Vagina (tissue), 2 donors: ENCODE measurements around the gene SPAG9. TPM values are rescaled to one million over a fixed set of nuclear protein-coding genes. Genes with fewer than 3 reads are reported as not detected.

ENCODE experiments used
- DNase-seq, 2 donors: peaks; one replicate each; pipeline ENCODE4 v3.0.0-alpha.2; 2017; ENCODE audit errors: extremely low spot score in 2 of 2
- H3K27ac ChIP-seq: fragments of 200-600 bp; sonication (generic); one replicate; pipeline ENCODE4 v1.5.1; 2019
- H3K27me3 ChIP-seq: fragments of 200-600 bp; sonication (generic); one replicate; pipeline ENCODE4 v1.5.1; 2019
- H3K36me3 ChIP-seq, 2 donors: fragments of 200-600 bp; sonication (generic); one replicate each; pipeline ENCODE4 v1.5.1; 2017 to 2019
- H3K4me1 ChIP-seq: fragments of 200-600 bp; sonication (generic); one replicate; pipeline ENCODE4 v1.5.1; 2019
- H3K4me3 ChIP-seq, 2 donors: fragments of 200-600 bp; sonication (generic); 1 replicate in 1 of 2; 2 replicates in 1 of 2; pipeline ENCODE4 v1.5.1; 2016 to 2019
- H3K9me3 ChIP-seq: fragments of 200-600 bp; sonication (generic); one replicate; pipeline ENCODE4 v1.5.1; 2019
- CTCF ChIP-seq, 3 experiments: fragments of 450-650 bp in 2 of 3; fragments of 200-600 bp in 1 of 3; sonication (generic) in 1 of 3; IDR thresholded peaks; one replicate each; pipeline ENCODE4 v1.5.1; 2017 to 2019; ENCODE audit warnings: antibody characterized with exemption in 3 of 3, mild to moderate bottlenecking in 2 of 3, moderate library complexity in 2 of 3
- POLR2A ChIP-seq, 2 donors: fragments of 450-650 bp; IDR thresholded peaks; one replicate each; pipeline ENCODE4 v1.6.1; 2017; ENCODE audit warnings: antibody characterized with exemption in 2 of 2, mild to moderate bottlenecking in 2 of 2, moderate library complexity in 2 of 2
- POLR2AphosphoS5 ChIP-seq, 2 donors: sonication (generic); formaldehyde crosslinking; IDR thresholded peaks; one replicate each; pipeline ENCODE4 v1.9.0; 2017; ENCODE audit warnings: antibody characterized with exemption in 2 of 2, mild to moderate bottlenecking in 2 of 2, low read depth in 1 of 2; ENCODE audit not compliant: insufficient read depth in 1 of 2
- intact Hi-C: fragments of 100-400 bp; cut with DNase I; formaldehyde crosslinking; loops from one replicate; pipeline ENCODE4 v1.15.1; 2023
- total RNA-seq: library from RNA; depleted of rRNA; stranded (reverse); fragments of >200 nt; gene quantifications from one replicate; pipeline ENCODE4 v1.2.3, GENCODE V29; 2016

The SPAG9 gene
- total RNA-seq, result 92.6 TPM

GRCh38 chr17:51120739-51121619, at the start of gene SPAG9:
TSS of gene SPAG9 (minus strand) at chr17:51120868. CDS start at chr17:51120656, 212 bp downstream.
- H3K4me3 ChIP-seq, result peak within 1 kb of the TSS; percentile 84 to 96
- peak within 1 kb of the TSS; percentile 100 for H3K27ac ChIP-seq
- H3K4me1 ChIP-seq, result peaks cover 29% of the 10 kb centered on the region
- no peaks in the 10 kb centered on the region for H3K36me3 ChIP-seq
- intact Hi-C loops, result no loop called here
- TF ChIP-seq POLR2A (IDR thresholded peaks at IDR 0.05) (peak in 1 of 2 donors; percentile 73), CTCF (IDR thresholded peaks at IDR 0.05) (no peak), POLR2AphosphoS5 (IDR thresholded peaks at IDR 0.05; ENCODE audit: insufficient read depth in 1 of 2, low read depth in 1 of 2) (peak; percentile 86 to 88)
- no peaks in the 10 kb centered on the region for H3K27me3 ChIP-seq
- DNase-seq, result peak; percentile 95 to 97
- H3K9me3 ChIP-seq, result no peaks in the 10 kb centered on the region

GRCh38 chr17:51169340-51169739, 48.7 kb upstream of the SPAG9 start:
- no peaks in the 10 kb centered on the region for H3K27me3 ChIP-seq
- H3K4me3 ChIP-seq, result no peak overlapping the region
- no peak for TF ChIP-seq CTCF (IDR thresholded peaks at IDR 0.05)
- no peak for TF ChIP-seq POLR2AphosphoS5 (IDR thresholded peaks at IDR 0.05; ENCODE audit: insufficient read depth in 1 of 2, low read depth in 1 of 2)
- TF ChIP-seq POLR2A (IDR thresholded peaks at IDR 0.05), result no peak
- peaks cover 0 to 40% of the 10 kb centered on the region in 2 donors for H3K36me3 ChIP-seq
- peaks cover 22% of the 10 kb centered on the region for H3K4me1 ChIP-seq
- H3K9me3 ChIP-seq, result no peaks in the 10 kb centered on the region
- peak in 1 of 2 donors; percentile 8 for DNase-seq
- intact Hi-C loops, result no loop called here
- no peak overlapping the region for H3K27ac ChIP-seq

- no peak for TF ChIP-seq POLR2A (IDR thresholded peaks at IDR 0.05)
- TF ChIP-seq CTCF (IDR thresholded peaks at IDR 0.05), result peak in 2 of 3 experiments; percentile 34 to 44
- TF ChIP-seq POLR2AphosphoS5 (IDR thresholded peaks at IDR 0.05; ENCODE audit: insufficient read depth in 1 of 2, low read depth in 1 of 2), result peak in 1 of 2 donors; percentile 1
- intact Hi-C loops, result no loop called here
- no peaks in the 10 kb centered on the region for H3K9me3 ChIP-seq
- no peaks in the 10 kb centered on the region for H3K27me3 ChIP-seq
- peak in 1 of 2 donors; percentile 84 for DNase-seq
- peaks cover 0 to 40% of the 10 kb centered on the region in 2 donors for H3K36me3 ChIP-seq
- peak overlapping the region; percentile 70 to 87 for H3K4me3 ChIP-seq
- peaks cover 22% of the 10 kb centered on the region for H3K4me1 ChIP-seq
- H3K27ac ChIP-seq, result peak overlapping the region; percentile 89
Measured at GRCh38 chr17:51166987-51167931, 46.6 kb upstream of the SPAG9 start.

GRCh38 chr17:51166198-51166986, 45.7 kb upstream of the SPAG9 start, which contains the start of gene NME2:
TSS of gene NME2 (plus strand) at chr17:51166411. CDS start at chr17:51166831, 420 bp downstream.
- Histone ChIP-seq H3K27me3 (no peaks in the 10 kb centered on the region), H3K4me3 (peak within 1 kb of the TSS; percentile 70 to 87), H3K27ac (peak within 1 kb of the TSS; percentile 89), H3K9me3 (no peaks in the 10 kb centered on the region), H3K36me3 (peaks cover 0 to 39% of the 10 kb centered on the region in 2 donors), H3K4me1 (peaks cover 22% of the 10 kb centered on the region)
- peak in 1 of 2 donors; percentile 92 for DNase-seq
- TF ChIP-seq POLR2A (IDR thresholded peaks at IDR 0.05), result peak in 1 of 2 donors; percentile 27
- peak in 1 of 3 experiments; percentile 7 for TF ChIP-seq CTCF (IDR thresholded peaks at IDR 0.05)
- TF ChIP-seq POLR2AphosphoS5 (IDR thresholded peaks at IDR 0.05; ENCODE audit: insufficient read depth in 1 of 2, low read depth in 1 of 2), result peak in 1 of 2 donors; percentile 69
- intact Hi-C loops, result no loop called here
